ENCODE results near the gene TMEM223. TPM values are rescaled to one million over a fixed set of nuclear protein-coding genes. Genes with fewer than 3 reads are reported as not detected.
"Not testable (repeated sequence)": the region's sequence is repeated elsewhere in the genome, so short reads cannot be mapped to it uniquely, and the experiment has no call there.

Gene TMEM223
- total and polyA plus RNA-seq, 3 experiments from 2014 or later: 13.0 to 56.0 (median 14.6) TPM

DNA sequence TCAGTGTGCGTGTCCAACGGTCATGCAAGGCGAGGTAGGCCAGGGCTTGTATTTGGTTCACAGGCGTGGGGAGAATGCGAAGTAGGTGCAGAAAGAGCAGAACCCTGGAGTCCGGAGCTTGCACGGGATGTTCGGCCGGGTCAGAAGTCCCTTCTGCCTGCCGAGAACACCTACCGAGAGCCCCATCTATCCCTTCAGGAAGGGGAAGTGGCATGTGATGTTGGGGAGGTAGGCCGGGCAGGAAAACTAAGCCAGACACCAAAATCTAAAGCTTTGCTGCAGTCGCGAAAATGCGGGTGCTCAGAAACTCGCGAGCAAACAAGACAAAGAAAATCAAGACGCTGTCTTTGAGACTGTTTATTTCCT lies 21.0 kb downstream of the TMEM223 start:
- peak overlapping the region; percentile 85 to 99 (median 95) for H3K27ac Mint-ChIP-seq
- H3K9me3 ChIP-seq (ENCODE audit: low read length): no peaks in the 10 kb centered on the region
- H3K27me3 Mint-ChIP-seq: no peaks in the 10 kb centered on the region
- peak overlapping the region; percentile 75 for H3K27ac ChIP-seq (ENCODE audit: low read depth, low read length)
- H3K36me3 ChIP-seq (ENCODE audit: insufficient read depth, low read length): peaks cover 4% of the 10 kb centered on the region
- peak overlapping the region; percentile 87 to 96 (median 93) for H3K4me3 Mint-ChIP-seq
- peak overlapping the region; percentile 42 for H3K4me3 ChIP-seq (ENCODE audit: low read length)
- peaks cover 22% of the 10 kb centered on the region for H3K4me1 ChIP-seq (ENCODE audit: insufficient read depth, low read length)
- peaks cover 0 to 44% (median 8%) of the 10 kb centered on the region in 3 donors for H3K36me3 Mint-ChIP-seq
- DNase-seq: no peak
- POLR2A ChIA-PET: interaction anchor here (0.5 to 4.7 kb wide), 16 partner anchors 9 to 215 kb away, joined by 3 to 31 read pairs (median 4); partner anchors contain the start of genes HNRNPUL2, POLR2G, TEX54 and TMEM179B
- H3K9me3 Mint-ChIP-seq: no peaks in the 10 kb centered on the region
- H3K27me3 ChIP-seq (ENCODE audit: insufficient read depth, low read length, poor library complexity, severe bottlenecking): no peaks in the 10 kb centered on the region
- peaks cover 18 to 34% (median 32%) of the 10 kb centered on the region in 3 donors for H3K4me1 Mint-ChIP-seq
- CTCF ChIA-PET: interaction anchor here (0.7 to 8.3 kb wide), 7 partner anchors 9 to 147 kb away, joined by 3 to 74 read pairs (median 5); partner anchors contain the start of genes POLR2G, STX5, TEX54 and TMEM179B

- H3K27me3 ChIP-seq (ENCODE audit: insufficient read depth, low read length, poor library complexity, severe bottlenecking): not testable (repeated sequence)
- peak overlapping the region; percentile 89 to 98 (median 96) for H3K4me3 Mint-ChIP-seq
Observed at GRCh38 chr11:62760867-62761227, 31.0 kb downstream of the TMEM223 start.

DNA sequence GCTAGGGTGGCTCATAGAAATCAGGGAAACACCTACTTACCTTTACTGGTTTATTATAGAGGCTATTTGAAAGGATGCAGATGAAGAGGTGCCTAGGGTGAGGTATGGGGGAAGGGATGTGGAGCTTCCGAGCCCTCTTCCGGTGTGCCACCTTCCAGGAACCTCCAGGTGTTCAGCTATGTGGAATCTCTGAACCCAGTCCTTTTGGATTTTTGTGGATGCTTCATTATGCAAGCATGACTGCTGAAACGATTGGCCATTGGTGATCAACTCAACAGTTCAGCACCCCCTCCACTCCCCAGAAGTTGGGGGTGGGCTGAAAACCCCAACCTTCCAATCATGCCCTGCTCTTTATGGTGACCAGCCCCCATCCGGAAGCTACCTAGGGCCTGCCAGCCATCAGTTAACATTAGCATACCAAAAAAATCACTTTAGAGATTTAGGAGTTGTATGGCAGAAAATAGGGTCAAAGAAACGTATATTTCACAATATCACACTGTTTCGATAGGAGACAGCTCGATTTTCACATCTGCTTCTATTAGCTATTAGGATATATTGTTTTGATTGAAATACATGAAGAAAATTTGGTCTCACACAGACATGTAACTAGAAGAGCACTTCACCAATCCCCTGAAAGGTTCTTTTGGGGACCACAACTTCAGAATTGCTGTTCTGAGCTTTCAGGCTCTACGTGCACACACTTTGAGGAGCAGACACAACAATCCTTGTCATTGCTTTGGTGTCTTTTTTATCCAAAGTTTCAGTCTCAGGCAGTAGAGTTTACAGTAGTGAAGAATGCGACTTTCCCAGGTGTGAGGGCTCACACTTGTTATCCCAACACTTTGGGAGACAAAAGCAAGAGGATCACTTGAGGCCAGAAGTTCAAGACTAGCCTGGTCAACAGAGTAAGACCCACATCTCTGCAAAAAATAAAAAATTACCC lies 33.7 kb downstream of the TMEM223 start:
- Mint-ChIP-seq H3K4me3 (peak overlapping the region in 1 of 7 donors; percentile 18), H3K27ac (no peak overlapping the region), H3K27me3 (no peaks in the 10 kb centered on the region), H3K4me1 (peaks cover 29 to 37% (median 30%) of the 10 kb centered on the region in 3 donors), H3K9me3 (no peaks in the 10 kb centered on the region), H3K36me3 (peaks cover 0 to 21% (median 1%) of the 10 kb centered on the region in 3 donors)
- DNase-seq: no peak
- Histone ChIP-seq H3K4me1 (ENCODE audit: insufficient read depth, low read length) (peaks cover 23% of the 10 kb centered on the region), H3K27me3 (ENCODE audit: insufficient read depth, low read length, poor library complexity, severe bottlenecking) (no peaks in the 10 kb centered on the region), H3K27ac (ENCODE audit: low read depth, low read length) (no peak overlapping the region), H3K4me3 (ENCODE audit: low read length) (no peak overlapping the region), H3K9me3 (ENCODE audit: low read length) (no peaks in the 10 kb centered on the region), H3K36me3 (ENCODE audit: insufficient read depth, low read length) (peaks cover 7% of the 10 kb centered on the region)
- CTCF ChIA-PET: interaction anchor here (1.5 to 2.4 kb wide), 3 partner anchors 10 to 28 kb away, joined by 4 to 7 read pairs (median 5); no protein-coding TSS in a partner anchor
- POLR2A ChIA-PET: interaction anchor here (0.8 kb wide), 1 partner anchor 31 kb away, joined by 4 read pairs; the partner anchor contains the start of gene HNRNPUL2

More at GRCh38 chr11:62760867-62761227, 31.0 kb downstream of the TMEM223 start:
- H3K27ac ChIP-seq (ENCODE audit: low read depth, low read length); H3K9me3 Mint-ChIP-seq; H3K9me3 ChIP-seq (ENCODE audit: low read length); DNase-seq; H3K27me3 Mint-ChIP-seq; H3K4me3 ChIP-seq (ENCODE audit: low read length); H3K36me3 ChIP-seq (ENCODE audit: insufficient read depth, low read length): not testable (repeated sequence)
- Mint-ChIP-seq H3K27ac (peak overlapping the region; percentile 17 to 99 (median 94)), H3K4me1 (peaks cover 17 to 30% (median 18%) of the 10 kb centered on the region in 3 donors), H3K36me3 (peaks cover 0 to 27% (median 3%) of the 10 kb centered on the region in 3 donors)
- peaks cover 13% of the 10 kb centered on the region for H3K4me1 ChIP-seq (ENCODE audit: insufficient read depth, low read length)
- ChIA-PET POLR2A (interaction anchor here (0.5 to 2.3 kb wide), 19 partner anchors 9 to 187 kb away, joined by 3 to 18 read pairs (median 6); partner anchors contain the start of genes C11orf98, CSKMT, EEF1G and HNRNPUL2), CTCF (interaction anchor here (1.0 to 2.2 kb wide), 6 partner anchors 11 to 121 kb away, joined by 3 to 13 read pairs (median 8); partner anchors contain the start of genes HNRNPUL2, SLC3A2, TAF6L and TMEM179B)

GRCh38 chr11:62755086-62755615 lies 36.7 kb downstream of the TMEM223 start:
- H3K4me3 Mint-ChIP-seq: peak overlapping the region in 5 of 7 donors; percentile 30 to 99 (median 63)
- Histone ChIP-seq H3K4me3 (ENCODE audit: low read length) (no peak overlapping the region), H3K4me1 (ENCODE audit: insufficient read depth, low read length) (peaks cover 21% of the 10 kb centered on the region), H3K27ac (ENCODE audit: low read depth, low read length) (no peak overlapping the region), H3K27me3 (ENCODE audit: insufficient read depth, low read length, poor library complexity, severe bottlenecking) (no peaks in the 10 kb centered on the region), H3K36me3 (ENCODE audit: insufficient read depth, low read length) (peaks cover 14% of the 10 kb centered on the region), H3K9me3 (ENCODE audit: low read length) (no peaks in the 10 kb centered on the region)
- H3K4me1 Mint-ChIP-seq: peaks cover 21 to 30% (median 28%) of the 10 kb centered on the region in 3 donors
- H3K36me3 Mint-ChIP-seq: peaks cover 0 to 18% (median 0%) of the 10 kb centered on the region in 3 donors
- H3K9me3 Mint-ChIP-seq: no peaks in the 10 kb centered on the region
- peak overlapping the region in 4 of 8 donors; percentile 1 to 69 (median 57) for H3K27ac Mint-ChIP-seq
- DNase-seq: no peak
- POLR2A ChIA-PET: interaction anchor here (0.8 to 3.2 kb wide), 5 partner anchors 16 to 133 kb away, joined by 3 to 32 read pairs (median 21); partner anchors contain the start of genes B3GAT3, GNG3, TAF6L and TMEM179B
- CTCF ChIA-PET: interaction anchor here (0.6 to 3.6 kb wide), 2 partner anchors 14 to 51 kb away, joined by 3 to 31 read pairs; partner anchors contain the start of gene TAF6L
- H3K27me3 Mint-ChIP-seq: no peaks in the 10 kb centered on the region

DNA sequence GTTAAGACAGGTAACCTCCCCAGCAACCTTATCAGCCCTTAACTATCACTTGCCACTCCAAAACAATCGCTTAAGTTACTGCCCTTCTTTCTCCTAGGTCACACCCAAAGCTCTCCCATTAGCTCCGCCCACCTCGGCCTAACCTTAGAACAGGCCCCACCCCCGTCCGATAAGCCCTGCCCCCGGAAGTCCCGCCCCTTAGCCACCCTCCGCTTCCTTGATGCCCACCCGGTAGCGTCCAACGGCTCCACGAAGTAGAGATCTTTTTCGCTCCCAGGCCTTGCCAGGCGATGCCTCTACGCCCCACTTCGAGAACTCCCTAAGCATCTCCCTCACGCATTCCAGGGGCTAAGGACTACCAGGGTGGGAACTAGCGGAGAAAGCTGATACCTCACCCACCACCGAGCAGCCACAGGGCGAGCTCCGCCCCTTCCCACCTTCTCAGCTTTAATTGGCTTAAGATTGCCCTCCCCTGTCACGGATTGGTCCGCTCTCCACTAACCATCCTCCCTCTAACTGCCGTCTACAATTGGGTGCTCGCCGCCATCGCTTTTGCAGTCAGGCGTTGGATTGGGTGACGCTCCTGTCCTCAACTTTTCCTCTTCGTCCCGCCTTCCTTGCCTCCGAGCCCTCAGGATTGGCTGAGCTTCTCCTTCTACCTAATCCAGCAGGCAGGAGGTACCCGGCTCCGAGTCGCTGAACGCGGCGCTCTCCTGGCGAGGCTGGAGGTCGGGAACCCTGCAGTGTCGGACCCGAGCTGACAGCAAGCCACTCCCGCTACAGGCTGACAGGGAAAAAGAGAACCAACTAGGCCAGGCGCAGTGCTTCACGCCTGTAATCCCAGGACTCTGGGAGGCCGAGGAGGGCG lies 37.8 kb downstream of the TMEM223 start, which contains the start of gene ZBTB3:
Gene ZBTB3 (minus strand): TSS at position 425 of the 868 bp plus-strand sequence. CDS start 496 bp downstream, outside the sequence.
- Mint-ChIP-seq H3K4me3 (peak within 1 kb of the TSS; percentile 91 to 100 (median 99)), H3K27ac (peak within 1 kb of the TSS; percentile 83 to 99 (median 98)), H3K27me3 (no peaks in the 10 kb centered on the region), H3K4me1 (peaks cover 24 to 40% (median 33%) of the 10 kb centered on the region in 3 donors), H3K36me3 (peaks cover 0 to 27% (median under 1%) of the 10 kb centered on the region in 3 donors), H3K9me3 (no peaks in the 10 kb centered on the region)
- H3K4me3 ChIP-seq (ENCODE audit: low read length): peak within 1 kb of the TSS; percentile 99
- ChIA-PET POLR2A (interaction anchor here (0.5 to 3.2 kb wide), 23 partner anchors 13 to 180 kb away, joined by 3 to 70 read pairs (median 5); partner anchors contain the start of genes B3GAT3, BSCL2, C11orf98 and CSKMT), CTCF (interaction anchor here (0.8 to 3.6 kb wide), 20 partner anchors 10 to 194 kb away, joined by 3 to 36 read pairs (median 4); partner anchors contain the start of genes HNRNPUL2, NXF1, SLC3A2 and TAF6L)
- no peaks in the 10 kb centered on the region for H3K27me3 ChIP-seq (ENCODE audit: insufficient read depth, low read length, poor library complexity, severe bottlenecking)
- peak within 1 kb of the TSS; percentile 91 for H3K27ac ChIP-seq (ENCODE audit: low read depth, low read length)
- peak; percentile 95 to 99 (median 98) for DNase-seq
- H3K9me3 ChIP-seq (ENCODE audit: low read length): no peaks in the 10 kb centered on the region
- H3K4me1 ChIP-seq (ENCODE audit: insufficient read depth, low read length): peaks cover 22% of the 10 kb centered on the region
- peaks cover 14% of the 10 kb centered on the region for H3K36me3 ChIP-seq (ENCODE audit: insufficient read depth, low read length)

DNA sequence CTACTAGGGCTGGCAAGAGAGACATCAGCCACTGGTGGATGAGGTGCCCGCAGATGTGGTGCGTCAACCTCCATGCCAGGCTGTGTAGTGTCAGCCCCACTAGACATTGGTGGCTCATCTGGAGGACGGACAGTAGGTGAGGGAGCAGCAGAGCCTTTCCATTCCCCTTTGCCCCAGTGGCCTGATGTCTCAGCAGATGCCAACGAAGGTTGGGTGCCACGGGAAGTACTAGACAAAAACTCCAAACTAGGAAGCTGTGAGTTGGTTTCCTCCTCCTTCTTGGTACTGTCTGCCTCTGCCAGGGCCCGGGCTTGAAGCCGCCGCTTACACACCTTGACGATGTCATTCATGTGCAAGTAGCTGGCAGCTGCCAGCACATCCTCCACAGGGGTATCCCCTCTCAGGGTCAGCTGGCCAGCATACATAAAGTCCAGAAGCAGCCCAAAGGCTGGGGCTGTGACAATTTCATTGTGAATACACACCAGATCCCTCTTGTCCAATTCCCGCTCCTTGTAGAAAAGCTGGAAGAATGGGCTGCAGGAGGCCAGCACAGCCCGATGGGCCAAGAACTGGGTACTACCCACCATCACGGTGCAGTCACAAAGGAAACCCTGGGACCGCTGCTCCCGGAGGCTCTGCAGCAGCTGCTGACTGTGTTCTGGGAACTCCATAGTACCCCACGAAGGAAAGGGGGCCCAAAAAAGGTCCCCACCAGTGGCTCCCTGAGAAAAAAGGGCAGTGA lies 38.6 kb downstream of the TMEM223 start:
- Histone ChIP-seq H3K4me3 (ENCODE audit: low read length) (peak overlapping the region; percentile 99), H3K27me3 (ENCODE audit: insufficient read depth, low read length, poor library complexity, severe bottlenecking) (no peaks in the 10 kb centered on the region), H3K9me3 (ENCODE audit: low read length) (no peaks in the 10 kb centered on the region), H3K4me1 (ENCODE audit: insufficient read depth, low read length) (peaks cover 22% of the 10 kb centered on the region), H3K27ac (ENCODE audit: low read depth, low read length) (peak overlapping the region; percentile 91), H3K36me3 (ENCODE audit: insufficient read depth, low read length) (peaks cover 14% of the 10 kb centered on the region)
- H3K9me3 Mint-ChIP-seq: no peaks in the 10 kb centered on the region
- DNase-seq: no peak
- H3K36me3 Mint-ChIP-seq: peaks cover 0 to 30% (median 3%) of the 10 kb centered on the region in 3 donors
- POLR2A ChIA-PET: interaction anchor here (0.6 to 3.2 kb wide), 21 partner anchors 18 to 179 kb away, joined by 3 to 70 read pairs (median 5); partner anchors contain the start of genes B3GAT3, BSCL2, C11orf98 and CSKMT
- no peaks in the 10 kb centered on the region for H3K27me3 Mint-ChIP-seq
- H3K27ac Mint-ChIP-seq: peak overlapping the region; percentile 83 to 99 (median 98)
- H3K4me1 Mint-ChIP-seq: peaks cover 26 to 43% (median 36%) of the 10 kb centered on the region in 3 donors
- CTCF ChIA-PET: interaction anchor here (0.8 to 3.6 kb wide), 19 partner anchors 9 to 193 kb away, joined by 3 to 36 read pairs (median 5); partner anchors contain the start of genes HNRNPUL2, POLR2G, SLC3A2 and TAF6L
- H3K4me3 Mint-ChIP-seq: peak overlapping the region; percentile 91 to 100 (median 99)

All from CD8-positive, alpha-beta memory T cell (primary cell).